ES-I3 (cell line): ENCODE measurements around the gene CNTN5.
"Not testable (repeated sequence)": the region's sequence is repeated elsewhere in the genome, so short reads cannot be mapped to it uniquely, and the experiment has no call there.

Source experiments
- H3K36me3 ChIP-seq: 2 replicates; pipeline ENCODE4 v1.6.1; 2013; ENCODE audit warnings: mild to moderate bottlenecking, low read length, control low read depth, moderate library complexity; ENCODE audit not compliant: insufficient read depth
- H3K4me1 ChIP-seq: 2 replicates; pipeline ENCODE4 v1.6.1; 2013; ENCODE audit warnings: mild to moderate bottlenecking, control low read depth, low read length; ENCODE audit not compliant: insufficient read depth
- H3K9ac ChIP-seq: 2 replicates; pipeline ENCODE4 v1.6.1; 2013; ENCODE audit warnings: low read depth, mild to moderate bottlenecking, low read length, moderate library complexity
- H3K9me3 ChIP-seq: 2 replicates; pipeline ENCODE4 v1.6.1; 2013; ENCODE audit warnings: mild to moderate bottlenecking, low read length, moderate library complexity; ENCODE audit not compliant: control insufficient read depth, insufficient read depth

Gene CNTN5

GRCh38 chr11:100205926-100206325 lies 1185.2 kb downstream of the CNTN5 start:
- Histone ChIP-seq H3K9ac (no peak overlapping the region), H3K36me3 (no peaks in the 10 kb centered on the region), H3K4me1 (no peaks in the 10 kb centered on the region), H3K9me3 (no peaks in the 10 kb centered on the region)

- Histone ChIP-seq H3K4me1 (no peaks in the 10 kb centered on the region), H3K9me3 (no peaks in the 10 kb centered on the region), H3K36me3 (no peaks in the 10 kb centered on the region), H3K9ac (no peak overlapping the region)
Observed at GRCh38 chr11:100208207-100208606, 1187.5 kb downstream of the CNTN5 start.

- Histone ChIP-seq H3K4me1 (no peaks in the 10 kb centered on the region), H3K36me3 (no peaks in the 10 kb centered on the region), H3K9ac (no peak overlapping the region), H3K9me3 (no peaks in the 10 kb centered on the region)
Observed at GRCh38 chr11:100214791-100215190, 1194.0 kb downstream of the CNTN5 start.

- no peaks in the 10 kb centered on the region for H3K9me3 ChIP-seq
- no peak overlapping the region for H3K9ac ChIP-seq
- H3K36me3 ChIP-seq = no peaks in the 10 kb centered on the region
- H3K4me1 ChIP-seq = 0 out of 2 replicates have a peak, but pooled peaks cover 7% of the 10 kb centered on the region
Observed at GRCh38 chr11:100220801-100221200, 1200.1 kb downstream of the CNTN5 start.

GRCh38 chr11:100221791-100222190 lies 1201.0 kb downstream of the CNTN5 start:
- Histone ChIP-seq H3K9me3 (no peaks in the 10 kb centered on the region), H3K4me1 (0 out of 2 replicates have a peak, but pooled peaks cover 7% of the 10 kb centered on the region), H3K36me3 (no peaks in the 10 kb centered on the region), H3K9ac (no peak overlapping the region)

GRCh38 chr11:100224541-100225034 lies 1203.8 kb downstream of the CNTN5 start:
- no peaks in the 10 kb centered on the region for H3K9me3 ChIP-seq
- H3K36me3 ChIP-seq = no peaks in the 10 kb centered on the region
- 0 out of 2 replicates have a peak, but pooled peaks cover 7% of the 10 kb centered on the region for H3K4me1 ChIP-seq
- no peak overlapping the region for H3K9ac ChIP-seq

- no peaks in the 10 kb centered on the region for H3K9me3 ChIP-seq
- H3K9ac ChIP-seq = no peak overlapping the region
- H3K36me3 ChIP-seq = no peaks in the 10 kb centered on the region
- no peaks in the 10 kb centered on the region for H3K4me1 ChIP-seq
Observed at GRCh38 chr11:100229086-100229485, 1208.3 kb downstream of the CNTN5 start.

GRCh38 chr11:100232006-100232405 lies 1211.3 kb downstream of the CNTN5 start:
- Histone ChIP-seq H3K9me3 (no peaks in the 10 kb centered on the region; the same call in 1 of the 2 replicates), H3K4me1 (no peaks in the 10 kb centered on the region), H3K9ac (no peak overlapping the region)

GRCh38 chr11:100235085-100235484 lies 1214.3 kb downstream of the CNTN5 start:
- no peaks in the 10 kb centered on the region; the same call in 1 of the 2 replicates for H3K9me3 ChIP-seq
- no peaks in the 10 kb centered on the region for H3K4me1 ChIP-seq
- H3K9ac ChIP-seq = no peak overlapping the region
- H3K36me3 ChIP-seq = no peaks in the 10 kb centered on the region

More at GRCh38 chr11:100232006-100232405, 1211.3 kb downstream of the CNTN5 start:
- no peaks in the 10 kb centered on the region for H3K36me3 ChIP-seq

- no peaks in the 10 kb centered on the region for H3K4me1 ChIP-seq
- no peaks in the 10 kb centered on the region; the same call in 1 of the 2 replicates for H3K9me3 ChIP-seq
- no peak overlapping the region for H3K9ac ChIP-seq
- H3K36me3 ChIP-seq = no peaks in the 10 kb centered on the region
Observed at GRCh38 chr11:100240025-100240539, 1219.3 kb downstream of the CNTN5 start.

- Histone ChIP-seq H3K36me3 (no peaks in the 10 kb centered on the region), H3K9me3 (no peaks in the 10 kb centered on the region), H3K9ac (no peak overlapping the region), H3K4me1 (no peaks in the 10 kb centered on the region)
Observed at GRCh38 chr11:100247704-100248103, 1227.0 kb downstream of the CNTN5 start.

- not testable (repeated sequence) for H3K4me1 ChIP-seq, H3K9me3 ChIP-seq, H3K36me3 ChIP-seq, H3K9ac ChIP-seq
Observed at GRCh38 chr11:100257238-100257803, 1236.6 kb downstream of the CNTN5 start.

- Histone ChIP-seq H3K36me3 (no peaks in the 10 kb centered on the region), H3K9ac (no peak overlapping the region), H3K4me1 (no peaks in the 10 kb centered on the region), H3K9me3 (no peaks in the 10 kb centered on the region)
Observed at GRCh38 chr11:100269516-100269915, 1248.8 kb downstream of the CNTN5 start.

GRCh38 chr11:100273066-100273815 lies 1252.5 kb downstream of the CNTN5 start:
- Histone ChIP-seq H3K4me1 (no peaks in the 10 kb centered on the region), H3K9ac (no peak overlapping the region), H3K9me3 (no peaks in the 10 kb centered on the region), H3K36me3 (no peaks in the 10 kb centered on the region)

GRCh38 chr11:100274466-100274865 lies 1253.7 kb downstream of the CNTN5 start:
- not testable (repeated sequence) for H3K9me3 ChIP-seq, H3K36me3 ChIP-seq, H3K9ac ChIP-seq, H3K4me1 ChIP-seq
